Osteoblast (primary cell): ENCODE results near the gene ZFYVE19. TPM values are rescaled to one million over a fixed set of nuclear protein-coding genes. Genes with fewer than 3 reads are reported as not detected.

Source experiments
- DNase-seq: peaks from one replicate; pipeline ENCODE4 v3.0.0; 2011; ENCODE audit warnings: low spot score, mixed read lengths; ENCODE audit not compliant: insufficient read length; ENCODE audit errors: missing footprints
- H2AFZ ChIP-seq: 2 replicates; pipeline ENCODE4 v1.6.0; 2011; ENCODE audit warnings: mild to moderate bottlenecking, low read length
- H3K27ac ChIP-seq: 2 replicates; pipeline ENCODE4 v1.5.1; 2011; ENCODE audit warnings: mild to moderate bottlenecking, low read depth, low read length, moderate library complexity
- H3K27me3 ChIP-seq: 2 replicates; pipeline ENCODE4 v1.6.0; 2012; ENCODE audit warnings: mild to moderate bottlenecking, control low read depth, inconsistent platforms, low read length, moderate library complexity; ENCODE audit not compliant: insufficient read depth
- H3K36me3 ChIP-seq: 2 replicates; pipeline ENCODE4 v1.5.1; 2011; ENCODE audit warnings: mild to moderate bottlenecking, low read length, control low read depth, moderate library complexity; ENCODE audit not compliant: insufficient read depth
- H3K4me1 ChIP-seq: 2 replicates; pipeline ENCODE4 v1.5.1; 2011; ENCODE audit warnings: mild to moderate bottlenecking, low read length, control low read depth, moderate library complexity; ENCODE audit not compliant: insufficient read depth
- H3K4me2 ChIP-seq: 2 replicates; pipeline ENCODE4 v1.6.0; 2011; ENCODE audit warnings: mild to moderate bottlenecking, low read length; ENCODE audit not compliant: insufficient read depth
- H3K4me3 ChIP-seq: fragments of 200-600 bp; sonication (generic); 3 replicates; pipeline ENCODE4 v1.5.1; 2012; ENCODE audit warnings: mild to moderate bottlenecking, low read length, inconsistent platforms; ENCODE audit not compliant: insufficient read depth
- H3K79me2 ChIP-seq: 2 replicates; pipeline ENCODE4 v1.6.0; 2012; ENCODE audit warnings: mild to moderate bottlenecking, low read length, control low read depth, inconsistent platforms; ENCODE audit not compliant: insufficient read depth
- H3K9me3 ChIP-seq: 2 replicates; pipeline ENCODE4 v1.5.1; 2011; ENCODE audit warnings: low read depth, low read length, control low read depth
- H4K20me1 ChIP-seq: 2 replicates; pipeline ENCODE4 v1.6.0; 2012; ENCODE audit warnings: mild to moderate bottlenecking, low read length, control low read depth; ENCODE audit not compliant: insufficient read depth
- total RNA-seq: library from RNA; depleted of rRNA; stranded (reverse); fragments of >200 nt; gene quantifications from 2 replicates; pipeline ENCODE4 v1.2.3, GENCODE V29; 2012
- TF ChIP-seq, protein P1 (sequence below): IDR thresholded peaks from 2 replicates; pipeline ENCODE4 v1.5.1; 2011; ENCODE audit warnings: mild to moderate bottlenecking, low read depth, low read length, moderate library complexity; ENCODE audit errors: extremely low read depth

ZFYVE19 gene
- total RNA-seq, 1 donor, result 17.4 TPM

DNA sequence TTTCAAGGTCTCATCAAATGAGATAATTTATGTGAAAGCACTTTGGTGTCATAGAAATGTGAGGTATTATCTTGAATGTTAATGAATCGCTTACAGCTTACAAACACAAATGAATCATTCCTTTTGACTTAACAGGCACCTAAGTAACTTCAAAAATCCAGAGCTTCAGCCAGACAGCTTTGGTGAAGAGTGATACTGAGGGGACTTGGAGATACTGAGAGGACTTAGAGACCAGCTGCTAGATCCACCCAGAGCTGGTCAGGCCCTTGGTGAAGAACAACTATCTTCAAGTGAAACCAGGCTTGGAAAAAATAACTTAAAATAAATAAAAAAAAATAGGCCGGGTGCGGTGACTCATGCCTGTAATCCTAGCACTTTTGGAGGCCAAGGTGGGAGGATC is 16.2 kb upstream of the ZFYVE19 start:
- H3K9me3 ChIP-seq, result no peaks in the 10 kb centered on the region
- peaks cover 4% of the 10 kb centered on the region for H3K36me3 ChIP-seq
- peak overlapping the region; percentile 28 for H3K4me2 ChIP-seq
- TF ChIP-seq, protein P1, sequence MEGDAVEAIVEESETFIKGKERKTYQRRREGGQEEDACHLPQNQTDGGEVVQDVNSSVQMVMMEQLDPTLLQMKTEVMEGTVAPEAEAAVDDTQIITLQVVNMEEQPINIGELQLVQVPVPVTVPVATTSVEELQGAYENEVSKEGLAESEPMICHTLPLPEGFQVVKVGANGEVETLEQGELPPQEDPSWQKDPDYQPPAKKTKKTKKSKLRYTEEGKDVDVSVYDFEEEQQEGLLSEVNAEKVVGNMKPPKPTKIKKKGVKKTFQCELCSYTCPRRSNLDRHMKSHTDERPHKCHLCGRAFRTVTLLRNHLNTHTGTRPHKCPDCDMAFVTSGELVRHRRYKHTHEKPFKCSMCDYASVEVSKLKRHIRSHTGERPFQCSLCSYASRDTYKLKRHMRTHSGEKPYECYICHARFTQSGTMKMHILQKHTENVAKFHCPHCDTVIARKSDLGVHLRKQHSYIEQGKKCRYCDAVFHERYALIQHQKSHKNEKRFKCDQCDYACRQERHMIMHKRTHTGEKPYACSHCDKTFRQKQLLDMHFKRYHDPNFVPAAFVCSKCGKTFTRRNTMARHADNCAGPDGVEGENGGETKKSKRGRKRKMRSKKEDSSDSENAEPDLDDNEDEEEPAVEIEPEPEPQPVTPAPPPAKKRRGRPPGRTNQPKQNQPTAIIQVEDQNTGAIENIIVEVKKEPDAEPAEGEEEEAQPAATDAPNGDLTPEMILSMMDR, result no peak
- no peak overlapping the region for H3K4me3 ChIP-seq
- peaks cover 33% of the 10 kb centered on the region for H3K4me1 ChIP-seq
- no peak overlapping the region for H2AFZ ChIP-seq
- H4K20me1 ChIP-seq, result peaks cover 28% of the 10 kb centered on the region
- H3K27me3 ChIP-seq, result no peaks in the 10 kb centered on the region
- H3K79me2 ChIP-seq, result peaks cover 52% of the 10 kb centered on the region
- peak overlapping the region; percentile 54 for H3K27ac ChIP-seq
- peak; percentile 72 for DNase-seq

DNA sequence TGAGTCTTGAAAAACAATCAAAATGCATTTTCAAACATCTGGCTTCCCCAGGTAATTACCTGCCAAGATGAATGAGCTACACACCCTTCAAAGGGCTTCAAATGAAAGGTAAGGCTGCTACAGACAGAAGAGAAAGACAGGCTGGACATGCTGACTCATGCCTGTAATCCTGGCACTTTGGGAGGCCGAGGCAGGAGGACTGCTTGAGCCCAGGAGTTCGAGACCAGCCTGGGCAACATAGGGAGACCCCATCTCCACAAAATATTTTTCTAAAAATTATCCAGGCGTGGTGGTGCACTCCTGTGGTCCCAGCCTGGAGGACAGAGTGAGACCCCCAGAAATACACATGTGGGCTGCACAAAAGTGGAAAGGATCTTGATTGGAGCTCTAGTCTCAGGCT is 14.5 kb upstream of the ZFYVE19 start:
- Histone ChIP-seq H4K20me1 (peaks cover 13% of the 10 kb centered on the region), H3K79me2 (peaks cover 55% of the 10 kb centered on the region), H3K27ac (no peak overlapping the region)

DNA sequence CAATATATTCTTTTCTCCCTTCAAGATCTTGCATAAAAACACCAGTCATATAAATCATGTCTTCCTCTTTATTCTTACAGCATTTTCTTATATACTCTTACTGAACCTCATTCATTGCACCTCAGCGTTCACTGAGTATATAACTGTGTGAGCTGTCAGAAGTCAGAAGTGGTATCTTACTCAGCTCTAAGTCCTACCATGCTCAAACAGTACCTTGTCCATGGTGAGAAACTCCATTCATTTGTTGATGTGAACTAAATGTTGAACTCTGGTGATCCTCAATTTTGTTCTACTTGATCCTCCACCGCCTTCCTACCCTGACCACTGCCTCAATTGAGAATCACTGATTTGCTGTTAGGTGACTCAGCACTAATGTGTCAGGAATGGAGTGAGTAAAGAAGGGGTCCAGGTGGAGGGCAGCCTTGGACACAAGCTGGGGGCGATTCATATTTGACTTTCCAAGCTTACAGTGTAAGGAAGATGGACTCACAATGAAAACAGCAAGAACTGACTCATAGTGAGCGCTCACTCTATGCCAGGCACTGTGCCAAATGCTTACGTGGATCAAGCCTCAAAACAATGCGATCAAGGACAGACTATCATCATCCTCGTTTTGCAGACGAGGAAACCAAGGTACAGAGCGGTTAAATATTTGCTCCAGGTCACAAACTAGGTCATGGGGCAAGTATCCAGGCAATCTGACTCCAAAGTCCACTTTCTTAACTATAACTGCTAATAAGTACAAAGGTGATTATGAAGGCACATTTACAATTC is 13.5 kb upstream of the ZFYVE19 start:
- Histone ChIP-seq H3K4me1 (peaks cover 17% of the 10 kb centered on the region), H3K27ac (peak overlapping the region; percentile 70), H3K9me3 (no peaks in the 10 kb centered on the region), H3K27me3 (no peaks in the 10 kb centered on the region), H4K20me1 (peaks cover 6% of the 10 kb centered on the region), H3K79me2 (peaks cover 59% of the 10 kb centered on the region), H3K4me2 (peak overlapping the region; percentile 66), H3K4me3 (peak overlapping the region; percentile 27), H2AFZ (peak overlapping the region; percentile 56), H3K36me3 (peaks cover 4% of the 10 kb centered on the region)
- TF ChIP-seq, protein P1, result no peak
- peak; percentile 53 for DNase-seq

More for the DNA sequence above, 14.5 kb upstream of the ZFYVE19 start:
- no peaks in the 10 kb centered on the region for H3K9me3 ChIP-seq
- H2AFZ ChIP-seq, result no peak overlapping the region
- DNase-seq, result no peak
- H3K4me2 ChIP-seq, result no peak overlapping the region
- H3K27me3 ChIP-seq, result no peaks in the 10 kb centered on the region
- H3K36me3 ChIP-seq, result peaks cover 4% of the 10 kb centered on the region
- TF ChIP-seq, protein P1, result no peak
- H3K4me3 ChIP-seq, result no peak overlapping the region
- peaks cover 23% of the 10 kb centered on the region for H3K4me1 ChIP-seq

DNA sequence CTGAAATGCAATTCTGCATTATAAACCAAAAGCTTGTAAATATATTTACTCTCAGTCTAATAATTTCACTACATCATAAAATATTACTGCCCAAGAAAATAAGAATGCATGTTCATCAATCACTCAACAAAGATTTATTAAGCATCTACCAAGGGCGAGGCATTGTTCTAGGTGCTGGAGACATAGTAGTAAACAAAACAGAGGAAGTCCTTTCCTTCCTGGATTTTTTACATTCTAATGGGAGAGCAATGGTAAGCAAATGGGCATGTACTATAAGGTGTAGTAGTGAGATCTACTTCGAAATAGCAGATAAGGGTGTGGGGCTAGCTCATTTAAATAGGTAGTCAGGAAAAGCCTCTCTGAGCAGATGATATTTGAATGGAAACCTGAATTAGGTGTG is 10.8 kb upstream of the ZFYVE19 start:
- Histone ChIP-seq H2AFZ (no peak overlapping the region), H3K9me3 (no peaks in the 10 kb centered on the region), H3K4me1 (peaks cover 11% of the 10 kb centered on the region), H3K79me2 (peaks cover 55% of the 10 kb centered on the region), H3K4me2 (no peak overlapping the region), H3K36me3 (peaks cover 4% of the 10 kb centered on the region), H4K20me1 (peaks cover 9% of the 10 kb centered on the region), H3K27ac (no peak overlapping the region), H3K27me3 (no peaks in the 10 kb centered on the region), H3K4me3 (no peak overlapping the region)
- TF ChIP-seq, protein P1, result no peak
- no peak for DNase-seq
